Measurements from ENCODE around the gene PGM2L1.
"Not testable (repeated sequence)": the region's sequence is repeated elsewhere in the genome, so short reads cannot be mapped to it uniquely, and the experiment has no call there.

Gene PGM2L1

GRCh38 chr11:74338963-74339362 is 59.3 kb downstream of the PGM2L1 start:
- no peak for DNase-seq (ENCODE audit: low read depth)

- no peak for DNase-seq (ENCODE audit: low read depth)
Observed at GRCh38 chr11:74333193-74333592, 65.0 kb downstream of the PGM2L1 start.

GRCh38 chr11:74332291-74332690 is 65.9 kb downstream of the PGM2L1 start:
- no peak for DNase-seq (ENCODE audit: low read depth)

GRCh38 chr11:74331000-74331399 is 67.2 kb downstream of the PGM2L1 start:
- DNase-seq (ENCODE audit: low read depth) = not testable (repeated sequence)

- no peak for DNase-seq (ENCODE audit: low read depth)
Observed at GRCh38 chr11:74330075-74330858, 68.0 kb downstream of the PGM2L1 start.

GRCh38 chr11:74327076-74327475 is 71.2 kb downstream of the PGM2L1 start:
- no peak for DNase-seq (ENCODE audit: low read depth)

- DNase-seq (ENCODE audit: low read depth) = no peak
Observed at GRCh38 chr11:74326665-74327064, 71.6 kb downstream of the PGM2L1 start.

- DNase-seq (ENCODE audit: low read depth) = no peak
Observed at GRCh38 chr11:74325649-74326645, 72.3 kb downstream of the PGM2L1 start.

GRCh38 chr11:74322667-74323066 is 75.6 kb downstream of the PGM2L1 start:
- no peak for DNase-seq (ENCODE audit: low read depth)

- peak; percentile 15 for DNase-seq (ENCODE audit: low read depth)
Observed at GRCh38 chr11:74321487-74322188, 76.6 kb downstream of the PGM2L1 start.

- DNase-seq (ENCODE audit: low read depth) = no peak
Observed at GRCh38 chr11:74320538-74320937, 77.7 kb downstream of the PGM2L1 start.

GRCh38 chr11:74319139-74319816 is 79.0 kb downstream of the PGM2L1 start:
- DNase-seq (ENCODE audit: low read depth) = no peak

- DNase-seq (ENCODE audit: low read depth) = no peak
Observed at GRCh38 chr11:74318241-74318932, 79.8 kb downstream of the PGM2L1 start.

GRCh38 chr11:74316772-74317505 is 81.3 kb downstream of the PGM2L1 start:
- no peak for DNase-seq (ENCODE audit: low read depth)

- no peak for DNase-seq (ENCODE audit: low read depth)
Observed at GRCh38 chr11:74312326-74312725, 85.9 kb downstream of the PGM2L1 start.

- DNase-seq (ENCODE audit: low read depth) = peak; percentile 64
Observed at GRCh38 chr11:74311352-74311926, 86.8 kb downstream of the PGM2L1 start, which contains the start of gene P4HA3. Gene P4HA3, minus strand, starts transcription at chr11:74311640. Its CDS starts 29 bp downstream, at chr11:74311611.

GRCh38 chr11:74310857-74311256 is 87.4 kb downstream of the PGM2L1 start:
- no peak for DNase-seq (ENCODE audit: low read depth)

GRCh38 chr11:74307434-74307833 is 90.8 kb downstream of the PGM2L1 start:
- no peak for DNase-seq (ENCODE audit: low read depth)

- DNase-seq (ENCODE audit: low read depth) = no peak
Observed at GRCh38 chr11:74306435-74307175, 91.6 kb downstream of the PGM2L1 start.
